SK-N-SH (cell line): Measurements from ENCODE around the gene CAPS.

Experiments
- EP300 ChIP-seq, 2 experiments: IDR thresholded peaks; 2 replicates each; pipeline versions ENCODE4 v1.4.0 to v1.6.1; 2012; ENCODE audit warnings: borderline replicate concordance in 1 of 2, low read depth in 1 of 2, low read length in 1 of 2
- FOXM1 ChIP-seq: IDR thresholded peaks from 2 replicates; pipeline ENCODE4 v1.4.0; 2012; ENCODE audit warnings: low read depth, mild to moderate bottlenecking
- JUND ChIP-seq: IDR thresholded peaks from 2 replicates; pipeline ENCODE4 v1.4.0; 2012
- MAX ChIP-seq: IDR thresholded peaks from 2 replicates; pipeline ENCODE4 v1.4.0; 2012; ENCODE audit warnings: low read depth
- MEF2A ChIP-seq: IDR thresholded peaks from 2 replicates; pipeline ENCODE4 v1.4.0; 2012; ENCODE audit warnings: low read depth, borderline replicate concordance
- RCOR1 ChIP-seq: fragments of 150-350 bp; IDR thresholded peaks from 2 replicates; pipeline ENCODE4 v1.6.1; 2017; ENCODE audit warnings: antibody characterized with exemption, low read length
- SMC3 ChIP-seq: IDR thresholded peaks from 2 replicates; pipeline ENCODE4 v1.6.1; 2012; ENCODE audit warnings: low read depth, low read length, improper control_type of control experiment
- YY1 ChIP-seq: IDR thresholded peaks from 2 replicates; pipeline ENCODE4 v1.4.0; 2012; ENCODE audit warnings: low read depth, mild to moderate bottlenecking
- TF ChIP-seq, protein P1 (sequence below): fragments of 200-600 bp; sonication (generic); IDR thresholded peaks from 2 replicates; pipeline ENCODE4 v1.6.1; 2017; ENCODE audit warnings: antibody characterized with exemption, mild to moderate bottlenecking, moderate library complexity
- TF ChIP-seq, protein P2 (sequence below): IDR thresholded peaks from 2 replicates; pipeline ENCODE4 v1.6.1; 2012; ENCODE audit warnings: mild to moderate bottlenecking, low read depth, low read length, moderate library complexity

DNA sequence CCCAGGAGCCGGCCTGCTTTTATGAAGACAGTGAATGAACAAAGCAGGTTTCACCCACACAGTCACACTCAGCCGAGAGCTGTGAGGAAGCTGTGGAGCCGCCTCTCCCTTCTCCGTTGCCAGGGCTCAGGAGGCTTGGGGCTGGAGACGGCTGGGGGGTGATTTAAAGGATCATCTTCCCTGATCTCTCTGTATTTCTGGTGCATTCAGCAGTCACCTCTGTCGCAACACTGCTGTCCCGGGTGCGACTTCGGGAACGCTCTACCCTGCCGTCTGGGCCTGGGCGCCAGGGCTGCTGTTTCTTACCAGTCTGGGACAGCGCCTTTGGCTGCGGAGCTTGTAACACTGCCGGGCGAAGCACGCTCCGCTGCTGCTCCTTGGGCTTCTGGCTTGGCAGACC, 18.1 kb downstream of the CAPS start:
- TF ChIP-seq YY1: no peak
- TF ChIP-seq MEF2A: no peak
- TF ChIP-seq, protein P1, sequence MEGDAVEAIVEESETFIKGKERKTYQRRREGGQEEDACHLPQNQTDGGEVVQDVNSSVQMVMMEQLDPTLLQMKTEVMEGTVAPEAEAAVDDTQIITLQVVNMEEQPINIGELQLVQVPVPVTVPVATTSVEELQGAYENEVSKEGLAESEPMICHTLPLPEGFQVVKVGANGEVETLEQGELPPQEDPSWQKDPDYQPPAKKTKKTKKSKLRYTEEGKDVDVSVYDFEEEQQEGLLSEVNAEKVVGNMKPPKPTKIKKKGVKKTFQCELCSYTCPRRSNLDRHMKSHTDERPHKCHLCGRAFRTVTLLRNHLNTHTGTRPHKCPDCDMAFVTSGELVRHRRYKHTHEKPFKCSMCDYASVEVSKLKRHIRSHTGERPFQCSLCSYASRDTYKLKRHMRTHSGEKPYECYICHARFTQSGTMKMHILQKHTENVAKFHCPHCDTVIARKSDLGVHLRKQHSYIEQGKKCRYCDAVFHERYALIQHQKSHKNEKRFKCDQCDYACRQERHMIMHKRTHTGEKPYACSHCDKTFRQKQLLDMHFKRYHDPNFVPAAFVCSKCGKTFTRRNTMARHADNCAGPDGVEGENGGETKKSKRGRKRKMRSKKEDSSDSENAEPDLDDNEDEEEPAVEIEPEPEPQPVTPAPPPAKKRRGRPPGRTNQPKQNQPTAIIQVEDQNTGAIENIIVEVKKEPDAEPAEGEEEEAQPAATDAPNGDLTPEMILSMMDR: no peak
- no peak for TF ChIP-seq MAX
- TF ChIP-seq EP300 (IDR thresholded peaks at IDR 0.05; ENCODE audit: borderline replicate concordance in 1 of 2, low read depth in 1 of 2, low read length in 1 of 2): no peak
- no peak for TF ChIP-seq FOXM1
- no peak for TF ChIP-seq SMC3
- no peak for TF ChIP-seq RCOR1
- TF ChIP-seq, protein P2, sequence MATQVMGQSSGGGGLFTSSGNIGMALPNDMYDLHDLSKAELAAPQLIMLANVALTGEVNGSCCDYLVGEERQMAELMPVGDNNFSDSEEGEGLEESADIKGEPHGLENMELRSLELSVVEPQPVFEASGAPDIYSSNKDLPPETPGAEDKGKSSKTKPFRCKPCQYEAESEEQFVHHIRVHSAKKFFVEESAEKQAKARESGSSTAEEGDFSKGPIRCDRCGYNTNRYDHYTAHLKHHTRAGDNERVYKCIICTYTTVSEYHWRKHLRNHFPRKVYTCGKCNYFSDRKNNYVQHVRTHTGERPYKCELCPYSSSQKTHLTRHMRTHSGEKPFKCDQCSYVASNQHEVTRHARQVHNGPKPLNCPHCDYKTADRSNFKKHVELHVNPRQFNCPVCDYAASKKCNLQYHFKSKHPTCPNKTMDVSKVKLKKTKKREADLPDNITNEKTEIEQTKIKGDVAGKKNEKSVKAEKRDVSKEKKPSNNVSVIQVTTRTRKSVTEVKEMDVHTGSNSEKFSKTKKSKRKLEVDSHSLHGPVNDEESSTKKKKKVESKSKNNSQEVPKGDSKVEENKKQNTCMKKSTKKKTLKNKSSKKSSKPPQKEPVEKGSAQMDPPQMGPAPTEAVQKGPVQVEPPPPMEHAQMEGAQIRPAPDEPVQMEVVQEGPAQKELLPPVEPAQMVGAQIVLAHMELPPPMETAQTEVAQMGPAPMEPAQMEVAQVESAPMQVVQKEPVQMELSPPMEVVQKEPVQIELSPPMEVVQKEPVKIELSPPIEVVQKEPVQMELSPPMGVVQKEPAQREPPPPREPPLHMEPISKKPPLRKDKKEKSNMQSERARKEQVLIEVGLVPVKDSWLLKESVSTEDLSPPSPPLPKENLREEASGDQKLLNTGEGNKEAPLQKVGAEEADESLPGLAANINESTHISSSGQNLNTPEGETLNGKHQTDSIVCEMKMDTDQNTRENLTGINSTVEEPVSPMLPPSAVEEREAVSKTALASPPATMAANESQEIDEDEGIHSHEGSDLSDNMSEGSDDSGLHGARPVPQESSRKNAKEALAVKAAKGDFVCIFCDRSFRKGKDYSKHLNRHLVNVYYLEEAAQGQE: no peak
- TF ChIP-seq JUND: no peak
